ENCODE measurements around the gene PPM1F.

The PPM1F gene

DNA sequence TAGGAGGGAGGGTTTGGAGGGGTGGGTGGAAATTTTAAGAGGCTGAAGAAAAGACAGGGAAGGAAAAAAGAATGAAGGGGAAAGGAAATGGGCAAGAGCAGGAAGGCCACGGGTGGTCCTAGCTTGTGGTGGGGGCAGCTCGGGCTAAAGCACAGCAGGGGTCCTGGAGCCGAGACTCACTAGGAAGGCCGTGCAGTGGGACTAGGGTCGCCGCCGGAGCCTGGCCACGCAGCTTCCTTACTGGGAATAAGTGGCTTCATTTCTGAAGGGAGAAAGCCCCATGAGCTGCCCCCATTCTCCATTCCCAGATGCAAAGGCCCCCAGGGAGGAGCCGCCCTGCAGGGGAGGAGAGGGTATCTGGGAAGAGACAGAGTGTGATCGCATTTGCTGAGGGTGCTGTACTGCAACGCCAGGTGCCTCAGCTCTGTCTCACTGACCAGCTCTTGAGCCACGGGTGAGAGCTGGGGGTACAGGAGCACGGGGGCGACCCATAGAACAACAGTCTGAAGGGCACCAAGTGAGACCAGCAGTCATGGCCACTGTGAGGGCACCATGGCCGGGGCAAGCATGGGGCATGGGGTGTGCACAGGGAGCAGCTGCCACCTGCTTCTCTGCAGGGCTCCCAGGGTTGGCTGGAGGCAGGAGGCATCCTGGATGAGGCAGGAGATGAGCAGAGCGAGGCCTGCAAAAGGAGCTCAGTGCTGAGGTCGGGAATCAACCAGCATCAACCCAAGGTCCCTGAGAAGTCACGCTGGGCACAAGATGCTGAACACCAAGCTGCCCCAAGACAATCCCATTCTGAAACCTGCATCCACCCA, 18.4 kb upstream of the PPM1F start:
- no peak for DNase-seq (ENCODE audit: low read depth)
- TF ChIP-seq, protein P1, sequence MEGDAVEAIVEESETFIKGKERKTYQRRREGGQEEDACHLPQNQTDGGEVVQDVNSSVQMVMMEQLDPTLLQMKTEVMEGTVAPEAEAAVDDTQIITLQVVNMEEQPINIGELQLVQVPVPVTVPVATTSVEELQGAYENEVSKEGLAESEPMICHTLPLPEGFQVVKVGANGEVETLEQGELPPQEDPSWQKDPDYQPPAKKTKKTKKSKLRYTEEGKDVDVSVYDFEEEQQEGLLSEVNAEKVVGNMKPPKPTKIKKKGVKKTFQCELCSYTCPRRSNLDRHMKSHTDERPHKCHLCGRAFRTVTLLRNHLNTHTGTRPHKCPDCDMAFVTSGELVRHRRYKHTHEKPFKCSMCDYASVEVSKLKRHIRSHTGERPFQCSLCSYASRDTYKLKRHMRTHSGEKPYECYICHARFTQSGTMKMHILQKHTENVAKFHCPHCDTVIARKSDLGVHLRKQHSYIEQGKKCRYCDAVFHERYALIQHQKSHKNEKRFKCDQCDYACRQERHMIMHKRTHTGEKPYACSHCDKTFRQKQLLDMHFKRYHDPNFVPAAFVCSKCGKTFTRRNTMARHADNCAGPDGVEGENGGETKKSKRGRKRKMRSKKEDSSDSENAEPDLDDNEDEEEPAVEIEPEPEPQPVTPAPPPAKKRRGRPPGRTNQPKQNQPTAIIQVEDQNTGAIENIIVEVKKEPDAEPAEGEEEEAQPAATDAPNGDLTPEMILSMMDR (IDR thresholded peaks at IDR 0.05; ENCODE audit: insufficient read depth, low read depth, low read length, missing control alignments) = no peak
- H3K4me3 ChIP-seq (ENCODE audit: low read depth, low read length) = no peak overlapping the region

DNA sequence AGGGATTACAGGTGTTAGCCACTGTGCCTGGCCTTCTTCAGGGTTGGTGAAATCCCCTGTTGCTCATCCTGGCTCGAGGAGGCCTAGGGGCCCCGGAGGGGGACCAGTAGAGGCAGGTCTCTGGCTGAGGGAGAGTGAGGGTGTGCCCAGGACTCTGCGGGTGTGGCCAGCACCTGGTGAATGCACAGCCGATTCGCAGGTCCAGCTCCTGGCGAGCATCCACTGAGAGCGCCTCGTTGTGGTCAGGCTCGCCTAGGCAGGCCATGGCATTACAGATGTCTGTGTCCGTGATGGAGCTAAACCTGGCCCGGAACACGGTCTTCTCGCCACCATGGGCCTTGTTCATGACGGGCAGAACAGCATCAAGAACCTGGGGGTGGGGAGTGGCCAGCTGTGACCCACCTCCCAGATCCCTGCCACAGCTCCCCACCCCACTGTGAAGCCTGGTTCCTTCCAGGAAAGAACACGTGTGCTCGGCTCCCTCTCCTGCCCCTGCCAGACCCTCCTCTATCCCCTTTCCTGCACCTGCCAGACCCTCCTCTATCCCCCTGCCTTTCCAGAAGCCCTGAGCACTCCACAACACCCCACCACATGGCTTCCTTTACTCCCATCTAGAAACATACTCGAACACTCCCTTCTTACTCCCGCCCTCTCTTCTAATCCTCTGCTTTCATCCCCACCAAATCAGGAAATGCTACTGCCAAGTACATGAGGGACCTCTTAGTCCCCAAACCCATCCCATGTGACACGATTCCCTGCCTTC, 17.6 kb upstream of the PPM1F start:
- TF ChIP-seq, protein P1 (IDR thresholded peaks at IDR 0.05; ENCODE audit: insufficient read depth, low read depth, low read length, missing control alignments) = no peak
- no peak for DNase-seq (ENCODE audit: low read depth)
- no peak overlapping the region for H3K4me3 ChIP-seq (ENCODE audit: low read depth, low read length)

DNA sequence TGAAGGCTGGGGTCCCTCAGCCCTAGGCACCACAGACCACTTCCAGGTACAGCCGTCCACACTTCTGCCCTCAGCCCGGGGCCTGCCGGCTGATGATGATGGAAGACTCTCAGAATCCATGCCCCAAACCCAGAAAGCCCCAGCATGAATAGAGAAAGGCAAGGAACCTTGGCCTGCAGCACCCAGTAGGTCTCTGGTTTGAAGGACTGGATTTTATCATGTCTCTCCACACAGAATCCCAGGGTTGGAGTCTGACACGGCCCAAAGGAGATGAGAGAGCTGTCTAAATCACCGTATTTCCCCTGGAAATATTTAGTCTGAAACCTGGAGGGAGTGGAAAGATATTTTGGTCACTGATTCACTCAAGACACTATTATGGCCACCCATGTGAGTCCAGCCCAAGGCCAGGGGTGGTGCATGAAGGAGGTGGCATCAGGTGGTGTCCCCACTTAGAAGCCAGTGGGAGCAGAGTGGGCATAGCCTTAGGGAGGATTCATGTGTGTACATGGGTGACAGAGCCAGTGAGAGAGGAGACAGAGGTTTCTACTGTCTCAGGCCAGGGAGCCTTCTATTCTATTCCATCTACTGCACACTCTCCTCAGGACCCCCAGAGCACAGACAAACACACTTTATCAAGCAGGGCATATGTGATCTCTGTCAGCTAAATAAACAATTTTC, 15.9 kb upstream of the PPM1F start:
- H3K4me3 ChIP-seq (ENCODE audit: low read depth, low read length) = no peak overlapping the region
- no peak for DNase-seq (ENCODE audit: low read depth)
- TF ChIP-seq, protein P1 (IDR thresholded peaks at IDR 0.05; ENCODE audit: insufficient read depth, low read depth, low read length, missing control alignments) = no peak

DNA sequence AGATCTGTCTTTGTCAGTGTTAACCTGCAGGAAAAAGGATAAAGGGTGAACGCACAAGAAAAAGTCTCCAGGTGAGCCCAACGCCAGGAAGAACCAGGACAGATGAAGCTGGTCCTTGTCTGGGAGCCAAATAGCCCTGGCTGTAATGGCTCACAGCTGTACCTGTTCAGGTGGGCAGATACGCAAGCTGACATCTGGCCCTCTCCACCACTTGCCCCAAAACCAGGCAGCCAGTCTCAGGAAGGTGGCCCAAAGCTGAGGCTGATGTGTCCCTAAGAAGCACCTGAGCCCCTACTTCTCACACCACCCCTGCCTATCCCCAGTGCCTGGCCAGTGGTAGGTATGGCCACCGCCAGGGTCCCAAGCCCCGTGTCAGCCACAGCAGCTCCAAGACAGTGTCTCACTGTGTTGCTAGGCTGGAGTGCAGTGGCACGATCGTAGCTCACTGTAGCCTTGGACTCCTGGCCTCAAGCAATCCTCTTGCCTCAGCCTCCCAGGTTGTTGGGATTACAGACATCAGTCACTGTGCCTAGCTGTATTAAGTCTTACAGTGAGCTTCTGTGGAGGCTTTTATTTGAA, 15.1 kb upstream of the PPM1F start:
- no peak for DNase-seq (ENCODE audit: low read depth)
- TF ChIP-seq, protein P1 (IDR thresholded peaks at IDR 0.05; ENCODE audit: insufficient read depth, low read depth, low read length, missing control alignments) = no peak
- no peak overlapping the region for H3K4me3 ChIP-seq (ENCODE audit: low read depth, low read length)

DNA sequence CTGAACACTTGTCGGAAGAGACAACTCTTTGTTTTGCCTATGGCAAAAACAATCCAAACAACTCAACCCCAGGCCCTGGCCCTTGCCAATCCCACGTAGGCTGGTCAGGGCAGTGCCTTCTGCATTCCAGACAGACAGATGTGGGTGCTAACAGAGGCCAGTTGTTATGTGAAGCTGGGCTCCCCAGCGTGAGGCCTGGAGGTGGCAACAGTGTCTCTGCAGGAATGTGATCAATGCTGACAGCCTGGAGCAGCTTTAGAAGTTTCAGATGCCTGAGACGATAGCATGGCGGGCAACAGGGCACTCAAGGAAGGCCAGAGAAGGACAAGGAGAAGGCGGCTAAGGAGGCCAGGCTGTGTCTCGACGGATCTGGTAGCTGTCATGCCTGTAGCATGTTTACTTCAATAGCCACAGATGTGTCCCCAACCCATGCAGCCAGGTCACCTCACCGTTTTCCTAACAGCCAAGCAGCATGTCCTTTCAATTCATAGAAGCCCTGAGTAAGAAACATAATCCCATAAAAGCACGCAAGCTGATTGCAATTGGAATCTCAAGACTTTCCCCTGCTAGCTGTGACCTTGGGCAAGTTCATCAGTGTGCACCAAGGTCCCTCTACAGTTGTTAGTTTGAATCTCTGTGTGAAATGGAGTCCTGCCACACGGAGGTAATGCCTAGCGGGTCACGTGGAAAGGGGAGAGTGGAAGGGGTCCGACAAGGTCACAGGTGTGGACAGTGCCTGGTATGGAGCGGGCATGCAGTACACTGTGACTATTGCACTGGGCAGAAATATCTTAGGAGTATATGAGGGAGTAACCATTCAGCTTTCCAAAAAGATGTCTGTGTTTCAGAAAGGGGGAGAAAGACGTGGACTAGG, 14.2 kb upstream of the PPM1F start:
- TF ChIP-seq, protein P1 (IDR thresholded peaks at IDR 0.05; ENCODE audit: insufficient read depth, low read depth, low read length, missing control alignments) = no peak
- H3K4me3 ChIP-seq (ENCODE audit: low read depth, low read length) = no peak overlapping the region
- DNase-seq (ENCODE audit: low read depth) = no peak

DNA sequence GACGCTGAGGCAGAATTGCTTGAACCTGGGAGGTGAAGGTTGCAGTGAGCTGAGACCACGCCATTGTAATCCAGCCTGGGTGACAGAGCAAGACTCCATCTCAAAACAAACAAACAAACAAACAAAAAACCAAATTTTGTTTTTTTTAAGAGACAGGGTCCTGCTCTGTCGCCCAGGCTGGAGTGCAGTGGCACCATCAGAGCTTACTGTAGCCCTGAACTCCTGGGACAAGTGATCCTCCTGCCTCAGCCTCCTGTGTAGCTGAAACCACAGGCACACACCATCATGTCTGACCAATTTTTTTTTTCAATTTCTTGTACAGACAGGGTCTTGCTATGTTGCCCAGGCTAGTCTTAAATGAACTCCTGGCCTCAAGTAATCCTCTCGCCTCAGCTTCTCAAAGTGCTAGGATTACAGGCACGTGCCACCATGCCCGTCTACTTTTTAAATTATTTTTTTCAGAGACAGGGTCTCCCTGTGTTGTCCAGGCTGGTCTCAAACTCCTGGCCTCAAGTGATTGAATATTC, 13.2 kb upstream of the PPM1F start:
- no peak overlapping the region for H3K4me3 ChIP-seq (ENCODE audit: low read depth, low read length)
- TF ChIP-seq, protein P1 (IDR thresholded peaks at IDR 0.05; ENCODE audit: insufficient read depth, low read depth, low read length, missing control alignments) = no peak
- no peak for DNase-seq (ENCODE audit: low read depth)
